Prostate gland (tissue), 2 donors: Measurements from ENCODE around the gene PPP1CB. TPM values are rescaled to one million over a fixed set of nuclear protein-coding genes. Genes with fewer than 3 reads are reported as not detected.
A peak's percentile ranks its signal among the peaks of the same experiment; 100 is the strongest.

ENCODE experiments used
- DNase-seq: peaks from one replicate; pipeline ENCODE4 v3.0.0-alpha.2; 2019; ENCODE audit warnings: low spot score
- H3K27ac ChIP-seq, 2 donors: fragments of 200-600 bp; sonication (generic); 2 replicates each; pipeline ENCODE4 v1.5.1; 2017 to 2019
- H3K27me3 ChIP-seq: fragments of 200-600 bp; sonication (generic); replicated peaks from 2 replicates; pipeline ENCODE4 v1.5.1; 2019; ENCODE audit not compliant: insufficient read depth
- H3K36me3 ChIP-seq, 2 donors: fragments of 200-600 bp; sonication (generic); 1 replicate in 1 of 2; 2 replicates in 1 of 2; pipeline versions ENCODE4 v1.5.1 to v1.8.1; 2017 to 2019
- H3K4me1 ChIP-seq: fragments of 200-600 bp; sonication (generic); replicated peaks from 2 replicates; pipeline ENCODE4 v1.5.1; 2019
- H3K4me3 ChIP-seq, 2 donors: fragments of 200-600 bp; sonication (generic); 2 replicates each; pipeline ENCODE4 v1.5.1; 2017 to 2019
- H3K9me3 ChIP-seq: fragments of 200-600 bp; sonication (generic); 2 replicates; pipeline ENCODE4 v1.5.1; 2017
- POLR2A ChIP-seq: fragments of 450-650 bp; IDR thresholded peaks from one replicate; pipeline ENCODE4 v1.6.1; 2016; ENCODE audit warnings: antibody characterized with exemption, mild to moderate bottlenecking
- POLR2AphosphoS5 ChIP-seq: sonication (generic); formaldehyde crosslinking; IDR thresholded peaks from one replicate; pipeline ENCODE4 v1.6.1; 2017; ENCODE audit warnings: antibody characterized with exemption
- WGBS: methylation state at CpG from one replicate; pipeline ENCODE4 v1.1.5; 2018; 5-methylcytosine and 5-hydroxymethylcytosine counted together
- intact Hi-C: fragments of 100-400 bp; cut with DNase I; formaldehyde crosslinking; loops from one replicate; pipeline ENCODE4 v1.14.2; 2022
- total RNA-seq, 2 donors: library from RNA; depleted of rRNA; stranded (reverse); fragments of >200 nt; gene quantifications; one replicate each; pipeline ENCODE4 v1.1.0, GENCODE V29; 2016
- TF ChIP-seq, protein P1 (sequence below), 4 experiments: fragments of 200-600 bp in 2 of 4; fragments of 450-650 bp in 2 of 4; sonication (generic) in 2 of 4; IDR thresholded peaks; 1 replicate in 3 of 4; 2 replicates in 1 of 4; pipeline ENCODE4 v1.5.1; 2016 to 2019; ENCODE audit warnings: antibody characterized with exemption in 4 of 4, mild to moderate bottlenecking in 2 of 4, moderate library complexity in 2 of 4

The PPP1CB gene
- total RNA-seq, 2 donors from 2014 or later = 177 to 260 TPM

- intact Hi-C loops = no loop called here
- TF ChIP-seq, protein P1, sequence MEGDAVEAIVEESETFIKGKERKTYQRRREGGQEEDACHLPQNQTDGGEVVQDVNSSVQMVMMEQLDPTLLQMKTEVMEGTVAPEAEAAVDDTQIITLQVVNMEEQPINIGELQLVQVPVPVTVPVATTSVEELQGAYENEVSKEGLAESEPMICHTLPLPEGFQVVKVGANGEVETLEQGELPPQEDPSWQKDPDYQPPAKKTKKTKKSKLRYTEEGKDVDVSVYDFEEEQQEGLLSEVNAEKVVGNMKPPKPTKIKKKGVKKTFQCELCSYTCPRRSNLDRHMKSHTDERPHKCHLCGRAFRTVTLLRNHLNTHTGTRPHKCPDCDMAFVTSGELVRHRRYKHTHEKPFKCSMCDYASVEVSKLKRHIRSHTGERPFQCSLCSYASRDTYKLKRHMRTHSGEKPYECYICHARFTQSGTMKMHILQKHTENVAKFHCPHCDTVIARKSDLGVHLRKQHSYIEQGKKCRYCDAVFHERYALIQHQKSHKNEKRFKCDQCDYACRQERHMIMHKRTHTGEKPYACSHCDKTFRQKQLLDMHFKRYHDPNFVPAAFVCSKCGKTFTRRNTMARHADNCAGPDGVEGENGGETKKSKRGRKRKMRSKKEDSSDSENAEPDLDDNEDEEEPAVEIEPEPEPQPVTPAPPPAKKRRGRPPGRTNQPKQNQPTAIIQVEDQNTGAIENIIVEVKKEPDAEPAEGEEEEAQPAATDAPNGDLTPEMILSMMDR (IDR thresholded peaks at IDR 0.05) = no peak
- TF ChIP-seq POLR2A = no peak
- TF ChIP-seq POLR2AphosphoS5 = no peak
- Histone ChIP-seq H3K27me3 (no peaks in the 10 kb centered on the region), H3K27ac (no peak overlapping the region), H3K36me3 (no peaks in the 10 kb centered on the region), H3K4me1 (no peaks in the 10 kb centered on the region), H3K4me3 (no peak overlapping the region), H3K9me3 (no peaks in the 10 kb centered on the region)
- no peak for DNase-seq
- 94% methylated on average over 4 of the region's 4 CpGs for WGBS
Measured at GRCh38 chr2:28705751-28706440, 45.7 kb upstream of the PPP1CB start.

- TF ChIP-seq, protein P1 (IDR thresholded peaks at IDR 0.05) = no peak
- no peak for TF ChIP-seq POLR2A
- TF ChIP-seq POLR2AphosphoS5 = no peak
- Histone ChIP-seq H3K4me1 (no peaks in the 10 kb centered on the region), H3K36me3 (no peaks in the 10 kb centered on the region), H3K27me3 (no peaks in the 10 kb centered on the region), H3K27ac (peak overlapping the region; percentile 16 to 21), H3K4me3 (no peak overlapping the region), H3K9me3 (no peaks in the 10 kb centered on the region)
- no peak for DNase-seq
- intact Hi-C loops = no loop called here
- 41% methylated on average over 1 of the region's 1 CpG for WGBS
Measured at GRCh38 chr2:28707592-28707991, 44.0 kb upstream of the PPP1CB start.

- TF ChIP-seq POLR2AphosphoS5 (peak; percentile 20), POLR2A (no peak)
- H3K36me3 ChIP-seq = no peaks in the 10 kb centered on the region
- 64% methylated on average over 8 of the region's 8 CpGs for WGBS
- no peak overlapping the region for H3K4me3 ChIP-seq
- no peaks in the 10 kb centered on the region for H3K27me3 ChIP-seq
- intact Hi-C loops = no loop called here
- H3K9me3 ChIP-seq = no peaks in the 10 kb centered on the region
- peak; percentile 26 for DNase-seq
- no peaks in the 10 kb centered on the region for H3K4me1 ChIP-seq
- peak overlapping the region; percentile 9 to 50 for H3K27ac ChIP-seq
Measured at GRCh38 chr2:28709101-28709500, 42.5 kb upstream of the PPP1CB start.

GRCh38 chr2:28710545-28710944 lies 41.1 kb upstream of the PPP1CB start:
- Histone ChIP-seq H3K36me3 (no peaks in the 10 kb centered on the region), H3K27ac (no peak overlapping the region), H3K27me3 (no peaks in the 10 kb centered on the region), H3K4me3 (no peak overlapping the region), H3K4me1 (no peaks in the 10 kb centered on the region), H3K9me3 (no peaks in the 10 kb centered on the region)
- TF ChIP-seq POLR2AphosphoS5 (no peak), POLR2A (no peak)
- TF ChIP-seq, protein P1 (IDR thresholded peaks at IDR 0.05) = no peak
- WGBS = 83% methylated on average over 4 of the region's 4 CpGs
- no peak for DNase-seq
- intact Hi-C loops = no loop called here

GRCh38 chr2:28713577-28714298 lies 37.9 kb upstream of the PPP1CB start:
- Histone ChIP-seq H3K36me3 (no peaks in the 10 kb centered on the region), H3K27ac (no peak overlapping the region), H3K4me3 (no peak overlapping the region), H3K4me1 (peaks cover 8% of the 10 kb centered on the region), H3K9me3 (no peaks in the 10 kb centered on the region), H3K27me3 (no peaks in the 10 kb centered on the region)
- WGBS = 86% methylated on average over 8 of the region's 8 CpGs
- DNase-seq = no peak
- intact Hi-C loops = no loop called here
- TF ChIP-seq, protein P1 (IDR thresholded peaks at IDR 0.05) = no peak
- no peak for TF ChIP-seq POLR2A
